ENCODE measurements around the gene AMH.

DNA sequence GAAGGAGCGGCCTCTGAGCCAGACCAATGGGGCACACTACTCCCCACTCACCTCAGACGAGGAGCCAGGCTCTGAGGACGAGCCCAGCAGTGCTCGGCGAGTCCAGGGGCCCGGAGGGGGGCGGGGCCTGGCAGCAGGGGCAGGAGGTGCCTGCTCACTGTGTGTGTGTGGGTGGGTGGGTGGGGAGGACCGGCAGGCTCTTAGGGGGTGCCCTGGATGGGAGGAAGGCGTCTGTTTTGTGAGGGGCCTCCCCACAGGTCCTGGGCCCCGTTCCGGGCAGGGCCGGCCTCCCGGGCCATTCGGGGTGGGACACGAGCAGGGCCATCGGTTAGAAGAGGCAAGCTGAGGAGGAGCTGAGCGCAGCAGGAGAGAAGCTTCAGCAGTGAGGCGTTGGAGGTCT is 25.7 kb upstream of the AMH start:
- TF ChIP-seq, protein P1, sequence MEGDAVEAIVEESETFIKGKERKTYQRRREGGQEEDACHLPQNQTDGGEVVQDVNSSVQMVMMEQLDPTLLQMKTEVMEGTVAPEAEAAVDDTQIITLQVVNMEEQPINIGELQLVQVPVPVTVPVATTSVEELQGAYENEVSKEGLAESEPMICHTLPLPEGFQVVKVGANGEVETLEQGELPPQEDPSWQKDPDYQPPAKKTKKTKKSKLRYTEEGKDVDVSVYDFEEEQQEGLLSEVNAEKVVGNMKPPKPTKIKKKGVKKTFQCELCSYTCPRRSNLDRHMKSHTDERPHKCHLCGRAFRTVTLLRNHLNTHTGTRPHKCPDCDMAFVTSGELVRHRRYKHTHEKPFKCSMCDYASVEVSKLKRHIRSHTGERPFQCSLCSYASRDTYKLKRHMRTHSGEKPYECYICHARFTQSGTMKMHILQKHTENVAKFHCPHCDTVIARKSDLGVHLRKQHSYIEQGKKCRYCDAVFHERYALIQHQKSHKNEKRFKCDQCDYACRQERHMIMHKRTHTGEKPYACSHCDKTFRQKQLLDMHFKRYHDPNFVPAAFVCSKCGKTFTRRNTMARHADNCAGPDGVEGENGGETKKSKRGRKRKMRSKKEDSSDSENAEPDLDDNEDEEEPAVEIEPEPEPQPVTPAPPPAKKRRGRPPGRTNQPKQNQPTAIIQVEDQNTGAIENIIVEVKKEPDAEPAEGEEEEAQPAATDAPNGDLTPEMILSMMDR (conservative IDR thresholded peaks at IDR 0.05): no peak
- no peak for TF ChIP-seq ZFX (IDR thresholded peaks at IDR 0.05)
